ENCODE results near the gene ARHGEF4. TPM values are rescaled to one million over a fixed set of nuclear protein-coding genes. Genes with fewer than 3 reads are reported as not detected.
A peak's percentile ranks its signal among the peaks of the same experiment; 100 is the strongest.

The ARHGEF4 gene, protein sequence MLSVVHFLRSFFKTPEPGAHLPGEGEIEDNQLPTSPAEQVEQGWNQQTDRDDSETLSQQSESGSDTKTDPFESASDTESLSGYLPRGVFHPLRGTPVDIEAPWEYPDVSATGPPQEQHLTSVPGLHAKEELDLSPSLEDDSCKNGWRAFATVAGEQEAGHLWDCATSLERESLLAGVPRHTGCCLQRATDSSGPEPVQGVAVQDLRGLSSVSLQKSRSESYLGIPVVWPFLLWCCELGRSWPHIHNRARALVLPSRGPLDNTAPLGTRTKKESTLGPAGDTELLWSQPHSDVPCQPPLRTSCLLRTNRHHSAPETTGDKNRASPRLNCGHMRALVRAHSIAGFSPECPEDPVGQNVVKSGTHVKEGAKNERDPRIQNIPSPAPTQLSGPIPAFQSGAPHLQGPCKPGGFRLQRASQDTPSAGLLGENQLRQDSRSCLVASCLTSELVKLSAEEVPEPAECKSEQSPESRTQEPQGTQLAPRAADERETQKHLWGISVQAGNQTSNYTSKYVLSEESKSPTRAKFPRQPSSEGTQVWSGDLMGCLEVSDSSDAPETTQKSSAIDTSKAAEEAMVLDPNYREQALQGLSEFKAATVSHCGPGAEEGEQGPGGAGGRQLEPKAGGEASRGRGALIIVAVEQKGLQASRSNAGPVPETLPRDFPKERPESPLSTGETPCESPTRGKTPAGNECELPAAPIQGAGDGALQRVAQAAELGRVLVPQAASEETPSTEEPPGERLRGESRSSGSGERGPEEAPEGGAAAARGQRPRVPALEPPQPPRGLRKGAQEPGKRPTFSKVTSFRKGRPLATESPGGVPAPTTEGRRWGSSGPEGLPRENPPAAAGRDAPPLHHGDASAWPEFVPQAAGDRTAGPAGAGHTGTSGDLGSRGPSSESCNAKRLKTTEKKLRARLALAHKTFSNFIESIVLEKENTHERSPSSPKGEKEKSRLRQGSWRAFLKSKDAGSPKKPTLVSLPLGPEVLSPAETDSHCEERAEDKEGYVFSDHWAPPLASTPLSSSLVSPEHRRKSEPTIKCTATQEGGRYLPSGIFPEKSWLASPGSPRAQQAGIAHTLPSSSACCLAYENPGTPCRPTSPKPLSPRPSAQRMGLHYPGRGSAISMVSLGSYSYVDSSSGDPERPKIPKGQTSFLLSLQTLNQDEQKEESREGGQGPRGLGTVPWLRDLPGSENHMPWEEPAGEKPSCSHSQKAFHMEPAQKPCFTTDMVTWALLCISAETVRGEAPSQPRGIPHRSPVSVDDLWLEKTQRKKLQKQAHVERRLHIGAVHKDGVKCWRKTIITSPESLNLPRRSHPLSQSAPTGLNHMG (N-terminal part only)
- total RNA-seq (2014; rRNA removed; shearing (Covaris generic)), result 0.06 TPM in 1 of 2 replicates, not detected in the other

DNA sequence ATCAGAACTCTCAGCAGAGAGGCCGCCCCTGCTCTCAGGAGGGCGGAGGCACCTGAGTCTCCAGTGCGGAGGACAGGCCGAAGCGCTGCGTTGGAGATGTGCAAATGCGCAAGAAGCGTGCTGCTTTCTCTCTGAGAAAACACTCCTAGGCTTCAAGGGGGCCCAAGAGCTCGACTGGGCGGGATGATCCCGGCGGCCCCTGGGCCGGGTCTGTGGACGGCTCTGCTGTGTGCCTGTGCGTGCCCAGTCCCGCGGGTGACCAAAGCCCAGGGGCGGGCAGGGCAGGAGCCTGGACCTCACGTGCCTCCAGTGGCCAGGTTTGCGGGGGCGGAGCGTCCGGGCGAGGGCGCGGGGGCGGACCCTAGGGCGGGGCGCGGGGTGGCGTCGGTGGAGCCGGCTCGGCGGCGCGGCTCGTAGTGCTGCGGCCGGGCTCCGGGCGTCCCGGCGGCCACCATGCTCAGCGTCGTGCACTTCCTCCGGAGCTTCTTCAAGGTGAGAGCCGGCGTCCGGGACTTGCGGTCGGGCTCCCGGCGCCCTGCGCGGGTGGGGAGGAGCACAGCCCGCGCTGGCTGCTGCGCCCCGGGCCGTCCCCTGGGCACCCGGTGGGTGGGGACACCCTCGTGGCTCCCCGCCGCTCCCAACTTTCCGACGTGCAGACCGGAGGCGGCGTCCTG is at the start of gene ARHGEF4:
Gene ARHGEF4 (plus strand): TSS at position 414 of the 674 bp plus-strand sequence. CDS start 40 bp downstream, at position 454.
- H3K27me3 ChIP-seq, result no peaks in the 10 kb centered on the region
- no peak for DNase-seq
- H3K27ac ChIP-seq, result no peak within 1 kb of the TSS
- no peaks in the 10 kb centered on the region for H3K9me3 ChIP-seq (replicated peaks)
- no peaks in the 10 kb centered on the region for H3K36me3 ChIP-seq
- H3K4me1 ChIP-seq, result peaks cover 3% of the 10 kb centered on the region; the same call in 1 of the 2 replicates
- H3K4me3 ChIP-seq, result no peak within 1 kb of the TSS

- Histone ChIP-seq H3K27ac (no peak overlapping the region), H3K4me3 (no peak overlapping the region), H3K4me1 (no peaks in the 10 kb centered on the region), H3K27me3 (0 out of 2 replicates have a peak, but pooled peaks cover 5% of the 10 kb centered on the region), H3K36me3 (no peaks in the 10 kb centered on the region), H3K9me3 (replicated peaks) (no peaks in the 10 kb centered on the region)
- DNase-seq, result no peak
Measured at GRCh38 chr2:130787841-130788240, 48.9 kb upstream of the ARHGEF4 start.

GRCh38 chr2:130790312-130790711 is 46.4 kb upstream of the ARHGEF4 start:
- H3K27me3 ChIP-seq, result no peaks in the 10 kb centered on the region
- H3K4me1 ChIP-seq, result no peaks in the 10 kb centered on the region
- no peak overlapping the region for H3K4me3 ChIP-seq
- no peaks in the 10 kb centered on the region for H3K9me3 ChIP-seq (replicated peaks)
- H3K27ac ChIP-seq, result no peak overlapping the region
- H3K36me3 ChIP-seq, result no peaks in the 10 kb centered on the region
- DNase-seq, result no peak

GRCh38 chr2:130790804-130791616 is 45.7 kb upstream of the ARHGEF4 start:
- Histone ChIP-seq H3K36me3 (no peaks in the 10 kb centered on the region), H3K4me1 (no peaks in the 10 kb centered on the region), H3K4me3 (no peak overlapping the region), H3K27ac (no peak overlapping the region), H3K9me3 (replicated peaks) (no peaks in the 10 kb centered on the region), H3K27me3 (no peaks in the 10 kb centered on the region)
- DNase-seq, result no peak

GRCh38 chr2:130791617-130791939 is 45.1 kb upstream of the ARHGEF4 start:
- no peaks in the 10 kb centered on the region for H3K27me3 ChIP-seq
- H3K36me3 ChIP-seq, result no peaks in the 10 kb centered on the region
- no peak for DNase-seq
- no peaks in the 10 kb centered on the region for H3K4me1 ChIP-seq
- no peaks in the 10 kb centered on the region for H3K9me3 ChIP-seq (replicated peaks)
- H3K4me3 ChIP-seq, result no peak overlapping the region
- no peak overlapping the region for H3K27ac ChIP-seq

DNA sequence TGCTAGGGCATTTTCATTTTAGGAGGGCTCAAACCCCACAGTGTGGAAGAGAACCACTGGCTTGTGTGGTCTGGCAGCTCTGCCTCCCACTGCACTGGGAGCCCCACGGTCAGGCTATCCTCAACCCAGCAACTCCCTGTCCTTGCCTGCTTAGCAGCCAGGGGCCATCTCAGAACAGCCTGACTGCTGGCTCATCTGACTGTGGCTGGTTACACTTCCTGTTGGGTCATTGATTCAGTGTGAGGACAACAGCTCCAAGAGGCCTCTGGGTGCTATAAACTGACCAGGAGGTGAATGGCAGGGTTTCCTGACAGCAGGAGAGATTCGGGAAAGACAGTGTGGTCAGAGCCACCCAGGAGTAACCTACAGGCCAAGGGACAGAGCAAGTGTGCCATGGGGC is 41.3 kb upstream of the ARHGEF4 start:
- DNase-seq, result no peak
- no peak overlapping the region for H3K4me3 ChIP-seq
- H3K36me3 ChIP-seq, result no peaks in the 10 kb centered on the region
- H3K27me3 ChIP-seq, result no peaks in the 10 kb centered on the region
- H3K4me1 ChIP-seq, result no peaks in the 10 kb centered on the region
- H3K9me3 ChIP-seq (replicated peaks), result no peaks in the 10 kb centered on the region
- no peak overlapping the region for H3K27ac ChIP-seq

- no peak overlapping the region for H3K27ac ChIP-seq
- DNase-seq, result no peak
- no peak overlapping the region for H3K4me3 ChIP-seq
- H3K36me3 ChIP-seq, result no peaks in the 10 kb centered on the region
- H3K9me3 ChIP-seq (replicated peaks), result no peaks in the 10 kb centered on the region
- H3K27me3 ChIP-seq, result no peaks in the 10 kb centered on the region
- no peaks in the 10 kb centered on the region for H3K4me1 ChIP-seq
Measured at GRCh38 chr2:130796290-130796689, 40.4 kb upstream of the ARHGEF4 start.

DNA sequence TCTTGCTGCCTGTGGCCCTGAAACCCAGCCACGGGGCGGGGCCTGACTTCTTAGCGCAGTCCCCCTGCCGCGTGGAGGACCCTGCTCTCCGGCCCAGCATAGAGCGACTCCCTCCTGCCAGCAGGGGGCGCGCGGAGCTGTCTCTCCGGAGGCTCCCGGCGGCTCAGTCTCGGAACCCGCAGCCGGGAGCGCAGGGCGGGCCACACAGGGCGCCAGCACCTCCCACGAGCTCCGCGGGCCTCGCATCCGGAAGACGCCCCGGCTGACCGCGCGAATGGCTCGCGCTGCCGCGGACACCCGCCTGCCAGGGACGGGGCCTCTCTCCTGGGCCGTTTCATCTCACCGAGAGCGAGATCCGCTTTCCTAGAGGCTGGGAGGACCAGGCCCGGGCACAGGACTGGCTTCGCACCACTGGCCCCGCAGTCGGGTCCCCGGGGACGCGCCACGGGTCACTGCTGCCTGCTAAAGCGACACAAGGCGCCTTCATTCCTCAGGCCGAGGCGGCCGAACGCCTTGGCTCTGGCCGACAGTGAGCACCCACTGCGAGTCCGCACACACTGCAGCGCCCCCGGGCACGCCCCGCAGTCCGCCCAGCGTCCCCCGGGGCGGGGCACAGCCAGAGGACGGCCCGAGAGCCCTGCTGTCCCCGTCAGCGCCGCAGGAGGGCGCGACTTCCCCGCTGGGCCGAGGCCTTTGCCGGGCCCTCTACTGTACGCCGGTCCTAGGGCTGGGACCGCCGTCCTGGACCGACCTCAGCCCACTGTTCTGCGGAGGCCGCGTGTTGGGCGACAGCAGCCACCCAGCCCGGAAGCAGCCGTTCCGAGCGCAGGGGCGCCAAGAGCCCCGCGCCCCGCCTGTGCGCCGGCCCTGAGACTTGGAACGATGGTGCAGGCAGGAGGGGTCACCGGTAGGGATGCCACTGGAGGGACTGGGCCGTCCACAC is 39.0 kb upstream of the ARHGEF4 start:
- peak overlapping the region; percentile 64 for H3K4me3 ChIP-seq
- H3K9me3 ChIP-seq (replicated peaks), result no peaks in the 10 kb centered on the region
- peak; percentile 79 to 83 for DNase-seq
- H3K4me1 ChIP-seq, result no peaks in the 10 kb centered on the region
- no peaks in the 10 kb centered on the region for H3K36me3 ChIP-seq
- no peaks in the 10 kb centered on the region for H3K27me3 ChIP-seq
- H3K27ac ChIP-seq, result no peak overlapping the region; the same call in 1 of the 2 replicates

GRCh38 chr2:130798472-130799218 is 38.1 kb upstream of the ARHGEF4 start:
- H3K4me1 ChIP-seq, result no peaks in the 10 kb centered on the region
- H3K4me3 ChIP-seq, result no peak overlapping the region; the same call in 1 of the 2 replicates
- H3K36me3 ChIP-seq, result no peaks in the 10 kb centered on the region
- no peaks in the 10 kb centered on the region for H3K9me3 ChIP-seq (replicated peaks)
- DNase-seq, result no peak
- no peak overlapping the region for H3K27ac ChIP-seq
- H3K27me3 ChIP-seq, result no peaks in the 10 kb centered on the region

DNA sequence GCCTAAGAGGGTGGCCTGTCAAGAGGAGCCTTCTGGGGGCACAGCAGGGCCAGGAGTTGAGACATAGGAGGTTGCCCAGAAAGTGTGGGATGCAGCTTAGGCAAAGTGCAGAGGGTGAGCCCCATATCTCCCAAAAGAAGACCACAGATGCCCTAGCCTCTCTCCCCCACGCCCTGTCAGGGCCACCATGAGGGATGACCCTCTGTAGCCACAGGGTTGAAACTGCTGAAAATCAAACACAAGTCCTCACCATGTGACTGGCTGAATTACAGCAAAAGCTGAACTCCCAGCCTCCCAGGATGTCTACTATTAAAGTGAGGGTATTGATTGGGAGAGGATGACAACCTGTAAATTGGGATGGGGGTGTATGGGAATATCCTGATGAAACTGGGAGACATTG is 37.4 kb upstream of the ARHGEF4 start:
- H3K4me1 ChIP-seq, result no peaks in the 10 kb centered on the region
- no peak overlapping the region for H3K4me3 ChIP-seq
- H3K9me3 ChIP-seq (replicated peaks), result no peaks in the 10 kb centered on the region
- H3K27me3 ChIP-seq, result no peaks in the 10 kb centered on the region
- no peak overlapping the region for H3K27ac ChIP-seq
- H3K36me3 ChIP-seq, result no peaks in the 10 kb centered on the region
- no peak for DNase-seq

GRCh38 chr2:130805613-130806012 is 31.1 kb upstream of the ARHGEF4 start:
- H3K27me3 ChIP-seq, result no peaks in the 10 kb centered on the region
- H3K4me3 ChIP-seq, result no peak overlapping the region
- H3K4me1 ChIP-seq, result no peaks in the 10 kb centered on the region
- DNase-seq, result no peak
- H3K36me3 ChIP-seq, result no peaks in the 10 kb centered on the region
- no peaks in the 10 kb centered on the region for H3K9me3 ChIP-seq (replicated peaks)
- H3K27ac ChIP-seq, result no peak overlapping the region

DNA sequence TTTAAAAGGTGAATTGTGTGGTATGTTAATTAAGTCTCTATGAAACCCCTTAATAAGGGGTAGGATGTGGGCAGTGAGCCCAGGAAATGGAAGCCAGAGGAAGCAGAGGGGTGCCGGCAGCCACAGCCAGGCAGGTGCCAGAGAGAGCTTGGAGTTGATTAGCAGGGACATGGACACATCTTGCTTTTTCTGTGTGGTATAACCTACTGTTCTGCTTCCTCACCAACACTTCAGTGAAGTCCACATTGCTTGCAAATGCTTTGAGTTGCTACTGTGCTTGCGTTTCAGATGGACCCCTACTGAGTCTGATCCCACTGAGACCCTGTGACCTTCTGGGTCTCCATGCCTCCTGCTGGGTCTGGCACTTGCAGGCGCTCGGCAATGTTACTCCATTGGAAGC is 30.3 kb upstream of the ARHGEF4 start:
- H3K9me3 ChIP-seq (replicated peaks), result no peaks in the 10 kb centered on the region
- H3K4me1 ChIP-seq, result no peaks in the 10 kb centered on the region
- no peak for DNase-seq
- no peak overlapping the region for H3K27ac ChIP-seq
- H3K36me3 ChIP-seq, result no peaks in the 10 kb centered on the region
- no peak overlapping the region for H3K4me3 ChIP-seq
- no peaks in the 10 kb centered on the region for H3K27me3 ChIP-seq

Measured in SJCRH30 (cell line).